DOHH2 (cell line): ENCODE measurements around the gene EPYC.

Experiments used
- H3F3A ChIP-seq: fragments of 200-600 bp; sonication (generic), shearing (Covaris generic); 2 replicates; pipeline ENCODE4 v1.6.0; 2016; ENCODE audit warnings: antibody characterized with exemption, mild to moderate bottlenecking; ENCODE audit not compliant: control insufficient read depth, insufficient read depth
- H3K27ac ChIP-seq: fragments of 200-600 bp; sonication (generic); 2 replicates; pipeline ENCODE4 v1.5.1; 2014; ENCODE audit warnings: low read depth, mild to moderate bottlenecking, low read length, moderate library complexity
- H3K27me3 ChIP-seq: fragments of 200-600 bp; sonication (generic); 2 replicates; pipeline ENCODE4 v1.6.1; 2014; ENCODE audit warnings: mild to moderate bottlenecking, low read length, mixed read lengths; ENCODE audit not compliant: control insufficient read depth
- H3K36me3 ChIP-seq: fragments of 200-600 bp; sonication (generic); 2 replicates; pipeline ENCODE4 v1.6.1; 2014; ENCODE audit warnings: mild to moderate bottlenecking, low read length, moderate library complexity, mixed read lengths; ENCODE audit not compliant: control insufficient read depth
- H3K4me1 ChIP-seq: fragments of 200-600 bp; sonication (generic); 2 replicates; pipeline ENCODE4 v1.6.1; 2014; ENCODE audit warnings: mild to moderate bottlenecking, low read length, mixed read lengths; ENCODE audit not compliant: control insufficient read depth
- H3K4me2 ChIP-seq: fragments of 200-600 bp; sonication (generic); 2 replicates; pipeline ENCODE4 v1.6.0; 2014; ENCODE audit warnings: mild to moderate bottlenecking, low read length, moderate library complexity
- H3K4me3 ChIP-seq: fragments of 200-600 bp; sonication (generic); 2 replicates; pipeline ENCODE4 v1.5.1; 2014; ENCODE audit warnings: mild to moderate bottlenecking, low read length, mixed read lengths
- H3K79me2 ChIP-seq: fragments of 200-600 bp; sonication (generic); 2 replicates; pipeline ENCODE4 v1.6.1; 2014; ENCODE audit warnings: mild to moderate bottlenecking, low read length, mixed read lengths; ENCODE audit not compliant: control insufficient read depth
- H3K9me2 ChIP-seq: fragments of 200-600 bp; sonication (generic); replicated peaks from 2 replicates; pipeline ENCODE4 v1.6.1; 2014; ENCODE audit warnings: mild to moderate bottlenecking, low read length, mixed read lengths; ENCODE audit not compliant: control insufficient read depth
- H3K9me3 ChIP-seq: fragments of 200-600 bp; sonication (generic); 2 replicates; pipeline ENCODE4 v1.6.1; 2014; ENCODE audit warnings: antibody characterized with exemption, low read length, mixed read lengths; ENCODE audit not compliant: control insufficient read depth, insufficient read depth
- H4K20me1 ChIP-seq: fragments of 200-600 bp; sonication (generic); 2 replicates; pipeline ENCODE4 v1.6.0; 2014; ENCODE audit warnings: low read depth, mild to moderate bottlenecking, antibody characterized with exemption, low read length, moderate library complexity; ENCODE audit not compliant: control insufficient read depth, insufficient read depth
- CTCF ChIP-seq: fragments of 200-600 bp; sonication (generic); IDR thresholded peaks from one replicate; pipeline ENCODE4 v1.5.1; 2014; ENCODE audit warnings: antibody characterized with exemption, mild to moderate bottlenecking, low read depth, low read length; ENCODE audit not compliant: poor library complexity, severe bottlenecking
- EZH2phosphoT487 ChIP-seq: fragments of 200-600 bp; sonication (generic); IDR thresholded peaks from 2 replicates; pipeline ENCODE4 v1.6.1; 2017; ENCODE audit warnings: borderline replicate concordance, mild to moderate bottlenecking, antibody characterized with exemption, low read length, moderate library complexity, mixed read lengths

Gene EPYC

DNA sequence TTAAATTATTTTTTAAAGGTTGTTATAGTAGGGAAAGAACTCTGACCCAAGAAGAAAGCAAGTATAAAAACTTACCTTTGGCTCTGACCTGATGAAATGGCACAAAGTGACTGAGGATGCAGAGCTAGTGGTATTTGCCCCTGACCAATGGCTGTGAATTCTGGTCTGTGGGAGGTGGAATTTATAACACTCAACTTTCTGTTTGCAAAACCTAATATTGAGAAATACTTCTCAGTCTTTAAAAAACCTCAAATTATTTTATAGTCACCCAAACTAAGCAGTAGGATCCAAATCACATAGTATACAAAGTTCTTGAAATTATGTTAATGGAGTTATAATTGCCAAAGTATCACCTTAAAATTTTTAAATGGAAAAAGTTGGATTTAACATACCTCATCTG lies at the start of gene EPYC:
Gene EPYC (minus strand): TSS at position 101 of the 400 bp plus-strand sequence. CDS start 2,407 bp downstream, outside the sequence.
- Histone ChIP-seq H3K9me2 (no peaks in the 10 kb centered on the region), H3K27ac (no peak within 1 kb of the TSS), H3K79me2 (no peaks in the 10 kb centered on the region), H3K4me3 (no peak within 1 kb of the TSS), H3K27me3 (no peaks in the 10 kb centered on the region), H3F3A (no peaks in the 10 kb centered on the region), H3K4me1 (no peaks in the 10 kb centered on the region), H3K9me3 (no peaks in the 10 kb centered on the region), H3K4me2 (no peak within 1 kb of the TSS), H3K36me3 (no peaks in the 10 kb centered on the region), H4K20me1 (no peaks in the 10 kb centered on the region)
- TF ChIP-seq EZH2phosphoT487 (no peak), CTCF (no peak)

- H3K79me2 ChIP-seq: no peaks in the 10 kb centered on the region
- H3K4me1 ChIP-seq: no peaks in the 10 kb centered on the region
- H3K27ac ChIP-seq: no peak overlapping the region
- TF ChIP-seq CTCF (no peak), EZH2phosphoT487 (no peak)
- no peaks in the 10 kb centered on the region for H3K9me2 ChIP-seq
- H4K20me1 ChIP-seq: no peaks in the 10 kb centered on the region
- H3K4me2 ChIP-seq: no peak overlapping the region
- H3K4me3 ChIP-seq: no peak overlapping the region
- H3F3A ChIP-seq: no peaks in the 10 kb centered on the region
- H3K27me3 ChIP-seq: no peaks in the 10 kb centered on the region
- no peaks in the 10 kb centered on the region for H3K9me3 ChIP-seq
- no peaks in the 10 kb centered on the region for H3K36me3 ChIP-seq
Measured at GRCh38 chr12:91053951-91054715, 49.4 kb upstream of the EPYC start.

- Histone ChIP-seq H3K4me3 (no peak overlapping the region), H3K27ac (no peak overlapping the region), H3K9me3 (no peaks in the 10 kb centered on the region), H3F3A (no peaks in the 10 kb centered on the region), H3K79me2 (no peaks in the 10 kb centered on the region), H3K4me2 (no peak overlapping the region), H3K4me1 (no peaks in the 10 kb centered on the region), H4K20me1 (no peaks in the 10 kb centered on the region), H3K27me3 (no peaks in the 10 kb centered on the region), H3K36me3 (no peaks in the 10 kb centered on the region), H3K9me2 (no peaks in the 10 kb centered on the region)
- TF ChIP-seq CTCF (no peak), EZH2phosphoT487 (no peak)
Measured at GRCh38 chr12:91052026-91052425, 47.3 kb upstream of the EPYC start.
